SK-N-SH (cell line): ENCODE measurements around the gene ERCC2.
"Not testable (repeated sequence)": the region's sequence is repeated elsewhere in the genome, so short reads cannot be mapped to it uniquely, and the experiment has no call there.

Experiments used
- EZH2phosphoT487 ChIP-seq: fragments of 200-600 bp; sonication (generic); IDR thresholded peaks from 2 replicates; pipeline ENCODE4 v1.6.1; 2017; ENCODE audit warnings: low read depth, mixed run types, mild to moderate bottlenecking, antibody characterized with exemption, moderate library complexity, borderline replicate concordance
- JUND ChIP-seq: IDR thresholded peaks from 2 replicates; pipeline ENCODE4 v1.4.0; 2012
- NRF1 ChIP-seq: IDR thresholded peaks from 2 replicates; pipeline ENCODE4 v1.6.1; 2012; ENCODE audit warnings: low read depth, mild to moderate bottlenecking, low read length
- RAD21 ChIP-seq: IDR thresholded peaks from 2 replicates; pipeline ENCODE4 v1.6.1; 2012; ENCODE audit warnings: mild to moderate bottlenecking, low read length
- TEAD4 ChIP-seq: IDR thresholded peaks from 2 replicates; pipeline ENCODE4 v1.4.0; 2012; ENCODE audit warnings: mild to moderate bottlenecking, borderline replicate concordance; ENCODE audit not compliant: insufficient read depth
- YY1 ChIP-seq: IDR thresholded peaks from 2 replicates; pipeline ENCODE4 v1.4.0; 2012; ENCODE audit warnings: low read depth, mild to moderate bottlenecking
- TF ChIP-seq, protein P1 (sequence below): fragments of 200-600 bp; sonication (generic); IDR thresholded peaks from 2 replicates; pipeline ENCODE4 v1.6.1; 2017; ENCODE audit warnings: antibody characterized with exemption, mild to moderate bottlenecking, moderate library complexity
- TF ChIP-seq, protein P2 (sequence below): IDR thresholded peaks from 2 replicates; pipeline ENCODE4 v1.4.0; 2012; ENCODE audit warnings: low read depth

DNA sequence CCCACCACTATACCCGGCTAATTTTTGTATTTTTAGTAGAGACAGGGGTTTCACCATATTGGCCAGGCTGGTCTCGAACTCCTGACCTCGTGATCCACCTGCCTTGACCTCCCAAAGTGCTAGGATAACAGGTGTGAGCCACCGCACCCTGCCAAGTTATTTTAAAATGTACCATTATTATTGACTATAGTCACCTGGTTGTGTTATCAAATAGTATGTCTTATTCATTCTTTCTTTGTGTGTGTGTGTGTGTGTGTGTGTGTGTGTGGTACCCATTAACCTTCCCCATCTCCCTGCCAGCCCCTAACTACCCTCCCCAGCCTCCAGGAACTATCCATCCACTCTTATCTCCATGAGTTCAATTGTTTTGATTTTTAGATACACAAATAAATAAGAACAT, 40.0 kb upstream of the ERCC2 start:
- TF ChIP-seq, protein P1, sequence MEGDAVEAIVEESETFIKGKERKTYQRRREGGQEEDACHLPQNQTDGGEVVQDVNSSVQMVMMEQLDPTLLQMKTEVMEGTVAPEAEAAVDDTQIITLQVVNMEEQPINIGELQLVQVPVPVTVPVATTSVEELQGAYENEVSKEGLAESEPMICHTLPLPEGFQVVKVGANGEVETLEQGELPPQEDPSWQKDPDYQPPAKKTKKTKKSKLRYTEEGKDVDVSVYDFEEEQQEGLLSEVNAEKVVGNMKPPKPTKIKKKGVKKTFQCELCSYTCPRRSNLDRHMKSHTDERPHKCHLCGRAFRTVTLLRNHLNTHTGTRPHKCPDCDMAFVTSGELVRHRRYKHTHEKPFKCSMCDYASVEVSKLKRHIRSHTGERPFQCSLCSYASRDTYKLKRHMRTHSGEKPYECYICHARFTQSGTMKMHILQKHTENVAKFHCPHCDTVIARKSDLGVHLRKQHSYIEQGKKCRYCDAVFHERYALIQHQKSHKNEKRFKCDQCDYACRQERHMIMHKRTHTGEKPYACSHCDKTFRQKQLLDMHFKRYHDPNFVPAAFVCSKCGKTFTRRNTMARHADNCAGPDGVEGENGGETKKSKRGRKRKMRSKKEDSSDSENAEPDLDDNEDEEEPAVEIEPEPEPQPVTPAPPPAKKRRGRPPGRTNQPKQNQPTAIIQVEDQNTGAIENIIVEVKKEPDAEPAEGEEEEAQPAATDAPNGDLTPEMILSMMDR: not testable (repeated sequence)
- TF ChIP-seq TEAD4, RAD21, YY1, EZH2phosphoT487, NRF1, JUND: not testable (repeated sequence)
- TF ChIP-seq, protein P2, sequence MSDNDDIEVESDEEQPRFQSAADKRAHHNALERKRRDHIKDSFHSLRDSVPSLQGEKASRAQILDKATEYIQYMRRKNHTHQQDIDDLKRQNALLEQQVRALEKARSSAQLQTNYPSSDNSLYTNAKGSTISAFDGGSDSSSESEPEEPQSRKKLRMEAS: not testable (repeated sequence)
